Measurements from ENCODE around the gene PIGA.

The PIGA gene, protein sequence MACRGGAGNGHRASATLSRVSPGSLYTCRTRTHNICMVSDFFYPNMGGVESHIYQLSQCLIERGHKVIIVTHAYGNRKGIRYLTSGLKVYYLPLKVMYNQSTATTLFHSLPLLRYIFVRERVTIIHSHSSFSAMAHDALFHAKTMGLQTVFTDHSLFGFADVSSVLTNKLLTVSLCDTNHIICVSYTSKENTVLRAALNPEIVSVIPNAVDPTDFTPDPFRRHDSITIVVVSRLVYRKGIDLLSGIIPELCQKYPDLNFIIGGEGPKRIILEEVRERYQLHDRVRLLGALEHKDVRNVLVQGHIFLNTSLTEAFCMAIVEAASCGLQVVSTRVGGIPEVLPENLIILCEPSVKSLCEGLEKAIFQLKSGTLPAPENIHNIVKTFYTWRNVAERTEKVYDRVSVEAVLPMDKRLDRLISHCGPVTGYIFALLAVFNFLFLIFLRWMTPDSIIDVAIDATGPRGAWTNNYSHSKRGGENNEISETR

DNA sequence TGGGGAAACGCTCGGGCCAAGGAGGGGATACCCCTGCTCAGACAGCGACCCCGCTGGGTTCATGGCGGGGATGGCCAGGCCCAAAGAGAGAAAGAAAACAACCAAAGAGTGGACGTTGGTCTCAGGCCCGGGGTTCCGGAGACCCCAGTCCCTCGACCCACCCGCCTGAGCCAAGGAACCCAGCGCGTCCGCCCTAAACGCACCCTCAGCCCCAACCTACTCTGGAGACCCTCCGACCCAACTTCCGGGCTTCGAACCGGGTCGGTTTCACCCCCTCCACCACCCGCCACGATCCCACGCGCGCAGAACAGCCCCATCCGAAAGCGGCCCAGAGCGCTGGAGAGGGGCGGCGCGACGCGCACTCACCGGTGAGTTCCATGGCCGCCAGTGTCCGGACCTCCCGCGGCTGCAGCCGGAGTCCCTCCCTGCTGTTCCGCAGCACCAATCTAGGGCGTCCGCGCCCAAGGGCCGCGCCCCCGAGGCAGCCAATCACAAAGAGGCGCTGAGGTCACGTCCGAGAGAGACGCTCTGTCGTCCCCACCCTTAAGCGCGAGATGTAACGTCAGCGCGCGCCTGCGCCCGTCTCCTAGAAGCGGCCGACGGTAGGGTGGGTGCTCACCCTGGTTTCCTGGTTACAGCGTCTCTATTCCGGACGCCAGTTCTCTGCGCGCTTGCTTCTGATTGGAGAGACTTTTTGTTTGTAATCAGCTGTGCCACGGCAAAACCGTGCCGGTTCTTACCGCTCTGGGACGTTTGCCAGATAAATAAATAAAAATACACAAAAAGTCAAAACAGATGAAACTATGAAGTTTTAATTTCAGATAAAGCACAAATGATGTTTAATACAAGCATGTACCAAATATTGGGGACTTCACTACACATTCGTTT lies at the start of gene PIGA:
Gene PIGA, minus strand, starts transcription at position 389 of the 888 bp plus-strand sequence. CDS start 3,593 bp downstream, outside the sequence.
- DNase-seq (ENCODE audit: low read depth in 2 of 2), result peak; percentile 91 to 92

DNA sequence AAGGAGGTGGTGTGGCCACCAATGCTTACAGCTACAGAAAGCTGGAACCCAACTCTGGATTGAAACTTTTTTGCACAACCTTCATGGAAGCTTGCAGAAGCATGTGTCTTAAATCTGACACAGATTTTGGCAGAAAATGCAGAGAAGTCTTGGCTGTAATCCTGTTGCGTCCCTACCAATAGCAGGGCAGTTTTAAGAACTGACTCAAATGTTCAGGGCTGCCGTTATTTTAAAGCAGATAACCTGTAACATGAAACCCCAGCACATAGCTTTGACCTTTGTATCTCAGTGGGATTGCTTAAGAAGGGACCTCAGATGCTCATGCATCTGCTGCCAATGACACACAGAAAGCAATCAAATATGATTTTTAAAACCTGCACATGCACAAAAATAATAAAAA lies 49.0 kb upstream of the PIGA start, which contains the start of gene VEGFD:
Gene VEGFD, minus strand, starts transcription at position 110 of the 400 bp plus-strand sequence. CDS start 467 bp downstream, outside the sequence.
- peak; percentile 23 to 31 for DNase-seq (ENCODE audit: low read depth in 2 of 2)

DNA sequence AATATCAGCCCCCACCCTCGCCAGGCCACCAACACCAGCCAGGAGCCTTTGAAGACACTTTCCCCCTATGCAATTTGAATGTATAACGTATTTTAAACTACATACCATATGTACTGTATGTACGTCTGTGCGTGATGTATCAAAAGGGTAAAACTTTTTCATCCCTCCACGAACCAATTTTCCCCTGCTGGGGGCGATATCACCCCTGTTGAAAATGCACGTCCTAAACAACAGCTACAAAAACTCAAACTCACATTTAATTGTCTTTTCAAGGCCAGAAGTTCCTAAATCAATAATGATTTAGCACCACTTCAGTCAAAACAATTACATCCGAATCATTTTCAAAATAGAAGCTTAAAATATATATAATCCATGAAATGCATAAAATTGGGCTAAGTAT lies 47.5 kb upstream of the PIGA start:
- DNase-seq (ENCODE audit: low read depth in 2 of 2), result no peak

DNA sequence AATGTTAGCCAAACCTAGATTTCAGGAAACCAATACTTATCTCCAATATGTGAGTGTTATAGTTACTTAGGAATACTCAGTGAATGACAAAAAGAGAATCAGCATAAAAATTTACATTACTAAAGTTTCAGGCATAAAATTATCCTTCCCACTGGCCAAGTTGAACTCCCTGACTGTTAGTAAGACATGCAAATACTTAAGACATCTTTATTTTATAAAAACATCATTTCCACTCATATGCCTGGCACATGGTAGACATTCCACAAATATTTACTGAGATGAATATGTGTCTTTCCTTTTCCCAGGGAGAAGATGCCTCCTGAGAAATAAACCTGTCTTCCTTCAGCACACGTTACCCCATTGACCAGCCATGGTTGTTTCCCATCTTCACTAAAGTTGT lies 41.6 kb upstream of the PIGA start:
- DNase-seq (ENCODE audit: low read depth in 2 of 2), result no peak

DNA sequence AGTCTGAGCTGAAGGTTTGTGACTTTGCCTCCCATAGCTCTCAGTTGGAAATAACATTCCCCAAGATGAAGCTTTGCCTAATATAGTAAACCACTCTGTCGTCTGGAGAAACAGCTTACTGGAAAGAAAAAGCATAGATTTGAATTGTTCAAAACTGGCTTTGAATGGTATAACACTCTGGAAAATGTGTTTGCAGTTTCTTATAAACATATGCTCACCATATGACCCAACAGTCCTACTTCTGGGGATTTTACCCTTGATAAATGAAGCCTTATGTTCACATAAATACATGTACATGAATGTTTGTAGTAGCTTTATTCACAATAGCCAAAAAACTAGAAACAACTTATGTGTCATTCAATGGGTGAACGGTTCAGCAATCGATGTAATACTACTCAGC lies 38.7 kb upstream of the PIGA start:
- DNase-seq (ENCODE audit: low read depth in 2 of 2), result peak; percentile 29 to 31

DNA sequence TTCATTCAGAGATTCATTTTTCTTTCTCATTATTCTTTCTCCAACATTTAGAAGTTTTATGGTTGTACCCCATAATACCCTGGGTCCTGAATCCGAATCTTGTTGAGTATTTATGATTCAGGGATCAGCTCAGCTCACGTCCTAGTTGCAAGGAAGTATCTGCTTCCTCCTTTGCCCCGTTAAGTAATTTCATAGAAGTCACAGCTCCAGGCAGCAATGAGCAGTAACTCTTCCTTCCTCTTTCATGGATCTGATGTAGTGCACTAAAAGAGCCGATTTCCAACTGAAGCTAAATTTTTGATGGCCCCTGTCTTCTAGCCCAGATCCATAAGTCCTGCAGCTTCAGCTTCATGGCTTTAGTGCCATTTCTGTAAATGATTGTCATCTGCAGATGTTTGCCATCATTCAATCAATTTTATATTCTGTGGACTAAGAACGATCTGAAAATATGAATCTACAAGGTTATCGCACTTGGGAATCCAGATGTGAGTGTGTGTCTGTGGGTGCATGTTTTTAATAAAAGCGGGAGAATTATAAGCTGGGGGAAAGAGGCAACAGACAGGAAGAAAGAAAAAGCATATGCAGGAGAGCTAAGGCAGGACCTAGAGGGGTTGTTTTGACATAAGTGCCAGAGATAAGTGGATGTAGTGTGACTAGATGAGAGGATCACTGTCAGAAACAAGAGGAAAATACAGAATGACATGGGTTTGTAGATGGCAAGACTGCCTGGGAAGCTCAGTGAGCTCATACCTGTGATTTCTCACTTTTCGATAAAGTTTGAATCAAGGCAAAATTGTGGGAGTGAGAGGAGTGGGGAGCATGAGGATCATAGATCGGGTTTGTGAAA lies 31.4 kb upstream of the PIGA start:
- no peak for DNase-seq (ENCODE audit: low read depth in 2 of 2)

DNA sequence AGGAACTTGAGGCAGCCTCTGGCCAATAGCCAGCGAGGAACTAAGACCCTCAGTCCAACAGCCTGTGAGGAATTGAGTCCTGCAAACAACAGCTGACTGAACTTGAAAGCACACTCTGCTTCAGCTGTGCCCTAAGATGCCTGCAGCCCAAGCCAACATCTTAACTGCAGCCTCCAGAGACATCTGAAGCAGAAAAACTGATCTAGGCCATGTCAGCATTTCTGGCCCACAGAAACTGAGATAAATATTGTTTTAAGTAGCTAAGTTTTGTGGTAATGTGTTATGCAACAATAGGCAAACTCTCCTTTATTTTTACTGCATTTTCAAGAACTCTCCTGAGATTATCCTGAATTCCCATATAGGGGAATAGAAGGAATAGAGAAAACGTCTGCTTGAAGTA lies 24.4 kb upstream of the PIGA start:
- no peak for DNase-seq (ENCODE audit: low read depth in 2 of 2)

DNA sequence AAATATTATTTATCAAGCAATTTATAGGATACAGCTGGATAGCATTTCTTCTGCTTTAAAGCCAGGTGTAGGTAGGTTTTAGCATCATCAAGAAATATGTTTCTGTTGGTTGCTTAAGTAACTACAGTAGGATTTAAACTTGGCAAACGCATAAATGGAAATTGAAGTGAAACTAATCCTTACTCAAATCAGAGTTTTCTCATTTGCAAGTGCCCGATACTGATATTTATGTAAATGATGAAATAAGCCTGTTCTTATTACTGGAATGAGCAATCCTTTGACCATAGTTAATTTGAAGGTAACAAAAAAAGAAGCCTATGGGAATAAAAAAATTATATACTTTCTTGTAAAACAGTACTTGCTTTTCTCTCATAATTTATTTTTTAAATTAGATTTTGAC lies 23.2 kb upstream of the PIGA start:
- no peak for DNase-seq (ENCODE audit: low read depth in 2 of 2)

DNA sequence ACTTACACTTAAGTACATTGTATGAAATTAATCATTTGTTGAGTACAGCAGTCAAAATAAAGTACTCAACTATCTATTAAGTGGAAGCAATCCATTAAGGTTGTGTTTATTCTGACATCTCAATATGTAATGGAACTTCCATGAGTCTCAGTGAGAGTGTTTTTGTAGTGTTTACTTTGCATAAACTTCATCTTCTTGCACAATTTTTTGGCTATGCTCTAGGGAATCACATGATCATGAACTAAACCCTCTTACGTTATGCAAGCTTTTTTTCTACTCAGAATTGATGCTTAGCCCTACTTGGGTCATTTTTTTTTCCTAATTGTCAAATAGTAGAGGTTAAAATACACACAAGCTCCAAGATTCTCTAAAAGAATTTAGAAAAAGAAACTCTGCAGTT lies 21.1 kb upstream of the PIGA start:
- DNase-seq (ENCODE audit: low read depth in 2 of 2), result no peak

DNA sequence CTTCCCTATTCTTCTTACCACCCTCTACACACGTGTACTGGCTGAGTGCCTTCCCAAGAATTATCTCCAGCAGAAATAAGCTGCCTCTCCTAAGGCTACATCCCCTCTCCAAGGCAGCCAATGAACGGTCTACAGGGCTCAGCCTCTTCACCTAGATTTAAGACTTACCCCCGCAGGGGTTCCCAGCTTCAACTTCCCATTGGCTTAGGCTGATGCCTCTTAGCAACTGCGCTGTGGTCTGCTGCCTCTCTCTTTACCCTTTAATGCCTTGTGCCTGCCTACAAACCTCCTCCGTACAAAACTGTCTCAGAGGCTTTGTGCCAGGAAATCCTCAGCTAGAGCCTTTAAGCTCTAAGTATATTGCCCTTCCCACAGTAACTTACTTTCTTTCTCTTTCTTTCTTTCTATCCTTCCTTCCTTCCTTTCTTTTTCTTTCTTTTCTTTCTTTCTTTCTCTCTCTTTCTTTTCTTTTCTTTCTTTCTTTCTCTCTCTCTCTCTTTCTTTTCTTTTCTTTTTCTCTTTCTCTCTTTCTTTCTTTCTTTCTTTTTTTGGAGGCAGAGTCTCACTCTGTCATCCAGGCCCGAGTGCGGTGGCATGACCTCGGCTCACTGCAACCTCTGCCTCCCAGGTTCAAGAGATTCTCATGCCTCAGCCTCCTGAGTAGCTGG lies 15.1 kb upstream of the PIGA start:
- DNase-seq (ENCODE audit: low read depth in 2 of 2), result no peak

DNA sequence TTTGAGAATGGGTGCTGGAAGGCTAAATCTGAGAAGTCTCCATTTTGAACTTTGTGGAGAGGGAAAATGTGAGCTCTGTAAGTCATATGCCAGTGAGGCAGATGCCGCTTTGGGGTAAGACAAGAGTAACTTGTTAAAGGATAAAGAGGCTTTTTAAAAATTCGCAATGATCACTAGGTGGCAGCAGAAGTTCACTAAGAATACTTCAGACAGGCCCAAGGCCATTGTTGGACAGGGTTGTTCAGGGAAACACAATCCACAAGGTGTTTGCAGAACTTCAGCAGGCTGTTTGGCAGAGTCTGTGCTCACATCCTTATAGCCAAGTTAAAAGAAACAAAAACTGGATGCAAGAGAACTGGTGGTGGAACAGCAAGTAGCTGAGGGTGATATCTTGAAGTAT lies 13.7 kb upstream of the PIGA start:
- no peak for DNase-seq (ENCODE audit: low read depth in 2 of 2)

DNA sequence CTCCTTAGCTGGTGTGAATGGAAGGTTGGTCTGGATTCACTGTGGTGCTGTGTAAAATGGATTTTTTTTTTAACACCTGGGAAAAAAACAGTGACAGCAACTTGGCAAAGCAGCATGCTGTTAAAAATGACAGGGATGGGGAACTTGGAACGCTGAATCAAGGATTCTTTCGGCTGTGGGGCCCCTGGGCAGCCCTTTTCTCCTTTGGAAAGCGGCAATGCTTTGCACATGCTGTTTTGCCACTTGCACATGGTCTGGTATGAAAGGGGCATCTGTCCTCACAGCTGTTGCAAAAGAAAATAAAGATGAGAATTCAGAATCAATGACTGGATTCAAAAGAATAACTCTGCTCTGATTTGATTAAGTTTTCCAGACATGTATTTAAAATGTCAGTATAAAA lies 10.7 kb upstream of the PIGA start:
- no peak for DNase-seq (ENCODE audit: low read depth in 2 of 2)

DNA sequence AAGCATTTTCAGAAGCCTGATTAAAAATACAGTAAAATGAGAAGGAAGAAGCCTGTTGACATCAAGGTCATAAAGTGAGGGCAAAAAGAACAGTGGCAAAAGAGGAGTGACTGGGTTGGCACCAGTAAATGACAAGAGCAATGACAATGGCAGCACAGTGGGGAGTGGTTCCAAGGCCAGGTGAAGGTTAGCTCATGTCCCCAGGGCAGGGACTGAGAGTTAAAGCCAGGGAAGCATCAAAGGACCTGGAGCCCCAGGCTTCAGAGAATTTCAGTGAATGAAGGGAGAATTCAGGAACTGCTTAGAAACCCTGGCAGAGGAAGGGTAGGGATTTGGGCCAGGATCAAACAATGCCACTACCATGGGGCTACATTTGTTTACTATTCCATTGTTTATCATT lies 8.8 kb upstream of the PIGA start:
- no peak for DNase-seq (ENCODE audit: low read depth in 2 of 2)

DNA sequence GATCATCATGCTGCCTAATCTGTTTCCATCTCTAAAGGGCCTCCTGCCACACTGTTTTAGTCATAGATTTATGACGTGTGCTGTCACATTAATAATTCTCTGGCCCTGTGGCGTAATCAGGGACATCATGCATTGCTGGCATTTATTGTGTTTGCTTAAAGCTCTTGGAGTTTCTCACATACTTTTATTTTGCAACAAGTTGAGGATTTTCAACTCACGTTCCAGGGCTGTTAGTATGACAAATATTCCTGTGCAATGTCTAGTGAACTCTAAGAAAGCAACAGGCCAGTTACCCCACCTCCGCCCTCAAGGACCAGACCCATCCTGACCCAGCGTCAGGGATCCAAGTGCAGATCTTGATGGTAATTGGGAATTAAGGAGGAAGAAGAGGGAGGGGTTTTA lies 7.8 kb upstream of the PIGA start:
- DNase-seq (ENCODE audit: low read depth in 2 of 2), result no peak

DNA sequence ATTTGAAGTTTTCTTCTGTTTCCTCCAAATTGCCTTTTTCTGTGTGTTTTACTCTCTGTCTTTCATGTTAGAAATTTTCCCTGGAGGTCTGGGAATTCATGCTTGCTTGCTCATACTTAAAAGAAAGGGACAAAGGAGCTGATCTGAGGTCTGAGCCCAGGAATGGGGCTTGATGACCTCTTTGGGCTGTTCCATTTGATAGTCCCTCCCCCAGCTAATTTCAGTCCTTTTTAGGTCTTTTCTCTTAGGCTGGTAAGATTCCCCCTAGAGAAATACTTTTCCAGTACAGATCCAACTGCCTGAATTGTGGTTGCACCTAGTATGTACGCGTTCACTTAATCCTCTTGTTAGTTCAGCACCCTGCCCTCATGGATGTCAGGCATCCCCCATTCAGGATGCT lies 5.5 kb upstream of the PIGA start:
- DNase-seq (ENCODE audit: low read depth in 2 of 2), result no peak

DNA sequence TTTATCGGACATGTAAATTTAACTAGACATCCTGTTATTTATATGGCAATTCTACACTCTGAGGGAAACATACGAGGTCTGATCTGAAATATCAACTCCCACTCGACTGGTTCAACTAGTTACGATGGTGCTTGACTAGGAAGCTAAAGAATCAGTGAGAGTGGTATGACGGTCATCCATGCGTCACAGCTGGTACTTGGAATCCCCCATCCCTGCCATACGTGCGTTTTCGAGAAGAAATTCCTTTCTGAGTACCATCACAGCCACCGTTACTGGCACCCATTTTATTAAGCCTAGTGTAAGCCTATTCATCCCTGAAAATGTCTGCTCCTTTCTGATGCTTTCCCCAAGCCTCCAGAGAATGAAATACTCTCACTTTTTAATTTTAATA lies 695 bp upstream of the PIGA start:
- no peak for DNase-seq (ENCODE audit: low read depth in 2 of 2)

DNA sequence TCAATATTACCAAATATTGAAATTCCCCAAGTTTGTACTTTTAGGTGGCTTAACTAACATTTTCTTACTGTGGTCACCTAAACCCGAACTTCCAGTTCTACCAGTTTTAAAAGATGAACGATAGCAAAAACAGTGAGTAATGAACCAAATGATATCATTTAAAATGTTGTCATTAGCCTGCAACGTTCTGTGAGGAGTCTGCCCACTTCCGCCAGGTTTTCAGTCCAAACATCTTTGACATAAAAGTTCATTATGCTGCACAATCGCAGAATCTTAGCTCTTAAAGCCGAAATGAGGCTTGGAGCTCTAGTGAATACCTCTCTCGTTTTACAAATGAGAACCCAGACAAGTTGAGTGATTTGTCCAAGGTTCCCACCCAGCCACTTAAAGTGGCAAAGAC lies 762 bp downstream of the PIGA start:
- DNase-seq (ENCODE audit: low read depth in 2 of 2), result no peak

DNA sequence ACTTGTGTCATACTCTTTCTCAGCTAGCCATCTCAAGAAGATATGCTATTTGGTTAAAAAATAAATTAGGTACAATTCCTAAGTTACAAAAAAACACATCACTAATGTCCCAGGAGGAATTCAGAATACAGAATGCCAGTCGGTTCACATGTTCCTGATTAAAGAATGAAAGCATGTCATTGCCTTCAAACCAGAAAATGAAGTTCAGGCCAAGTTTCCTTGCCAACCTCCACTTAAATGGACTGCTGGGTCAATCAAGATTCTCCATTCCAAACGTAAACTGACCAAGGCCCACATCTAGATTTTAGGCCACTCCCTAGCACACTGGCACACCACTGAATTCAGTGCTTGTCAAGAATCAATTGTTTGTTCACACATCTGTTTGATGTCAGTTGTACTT lies 6.5 kb downstream of the PIGA start:
- DNase-seq (ENCODE audit: low read depth in 2 of 2), result no peak

DNA sequence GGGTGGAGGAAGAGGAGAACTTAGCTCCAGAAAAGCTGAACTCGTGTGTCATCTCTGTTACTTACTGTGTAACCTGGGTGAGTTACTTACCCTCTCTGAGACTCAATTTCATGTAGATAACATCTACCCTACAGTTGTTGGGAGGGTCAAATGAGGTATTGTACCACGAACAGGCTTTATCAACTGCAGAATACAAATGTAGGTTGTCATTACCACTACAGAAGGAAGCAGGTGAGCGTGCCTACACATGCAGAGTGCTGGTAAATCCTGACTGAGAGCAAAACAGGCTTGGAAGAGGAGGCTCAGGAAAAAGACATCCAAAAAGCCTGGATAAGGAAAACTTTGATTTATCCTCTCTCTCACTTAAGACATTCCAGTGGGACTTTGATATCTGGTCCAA lies 7.2 kb downstream of the PIGA start:
- no peak for DNase-seq (ENCODE audit: low read depth in 2 of 2)

DNA sequence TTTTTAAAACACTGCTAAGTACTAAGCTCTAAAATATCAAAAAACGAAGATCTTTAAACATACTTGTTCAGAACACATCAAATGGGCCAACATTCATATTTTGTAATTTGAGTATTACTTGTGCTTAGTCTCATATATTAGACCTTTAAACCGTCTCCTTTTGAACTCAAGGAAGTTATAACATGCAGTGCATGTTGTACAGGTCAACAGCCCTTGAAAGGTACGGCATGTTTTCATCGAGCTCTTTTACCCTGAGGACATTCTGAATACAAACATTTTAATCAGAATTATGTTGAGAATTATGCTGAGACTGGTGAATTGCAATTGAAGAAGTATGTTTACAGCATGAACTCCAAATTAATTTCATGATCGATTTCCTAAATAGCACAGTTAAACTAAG lies 12.9 kb downstream of the PIGA start:
- no peak for DNase-seq (ENCODE audit: low read depth in 2 of 2)

DNA sequence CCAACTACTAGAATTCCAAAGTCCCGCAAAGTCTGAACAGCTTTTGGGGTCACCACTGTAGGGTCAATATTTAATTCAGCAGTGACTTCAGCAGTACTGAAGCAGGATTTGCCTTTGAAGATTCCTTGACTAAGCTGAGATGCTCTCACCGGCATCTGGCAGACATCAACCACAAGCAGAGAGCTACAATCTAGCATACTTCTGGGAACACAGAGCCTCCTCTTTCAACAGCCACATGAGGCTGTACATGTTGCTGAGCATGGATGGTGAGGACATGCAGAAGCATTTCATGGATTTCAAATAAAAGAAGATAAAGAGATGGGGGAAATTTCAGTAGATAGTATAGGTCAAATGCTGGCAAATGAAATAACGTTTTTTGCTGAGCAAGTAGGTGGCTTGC lies 13.3 kb downstream of the PIGA start:
- DNase-seq (ENCODE audit: low read depth in 2 of 2), result no peak

Data from fibroblast of skin of left quadriceps (primary cell).